ENCODE measurements around the gene PIM3. TPM values are rescaled to one million over a fixed set of nuclear protein-coding genes. Genes with fewer than 3 reads are reported as not detected.
A peak's percentile ranks its signal among the peaks of the same experiment; 100 is the strongest.
"Not testable (repeated sequence)": the region's sequence is repeated elsewhere in the genome, so short reads cannot be mapped to it uniquely, and the experiment has no call there.

PIM3 gene
- total RNA-seq, 1 donor from 2014 or later = 11.6 TPM

GRCh38 chr22:49966774-49967705, 6.5 kb downstream of the PIM3 start:
- peak; percentile 50 for DNase-seq (ENCODE audit: low spot score)

GRCh38 chr22:49967706-49968208, 7.2 kb downstream of the PIM3 start:
- no peak for DNase-seq (ENCODE audit: low spot score)

DNA sequence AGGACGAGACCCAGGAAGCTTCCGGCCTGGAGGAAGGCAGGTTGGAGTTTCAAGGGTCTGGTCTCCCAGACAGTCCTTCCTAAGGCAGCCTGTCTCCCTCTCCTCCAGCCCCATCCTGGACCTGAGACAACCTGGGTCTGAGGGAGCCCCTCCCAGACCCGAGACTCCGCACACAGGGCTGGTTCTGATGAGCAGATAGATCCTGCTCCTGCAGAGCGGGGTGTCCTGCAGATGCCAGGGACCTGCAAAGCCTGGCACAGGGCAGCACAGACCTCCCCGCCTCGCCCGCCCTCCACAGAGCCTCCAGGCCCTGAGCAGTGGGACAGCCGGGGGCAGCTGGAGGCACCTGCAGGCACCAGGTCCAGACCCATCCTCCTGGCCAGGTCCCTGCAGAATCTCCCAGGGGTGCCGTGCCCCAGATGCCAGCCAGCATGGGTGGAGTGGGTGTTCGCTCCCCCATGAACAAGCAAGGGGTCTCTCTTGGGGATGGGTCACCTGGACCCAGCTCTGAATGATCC, 7.8 kb downstream of the PIM3 start:
- DNase-seq (ENCODE audit: low spot score) = no peak

- DNase-seq (ENCODE audit: low spot score) = no peak
Measured at GRCh38 chr22:49968831-49969661, 8.5 kb downstream of the PIM3 start.

DNA sequence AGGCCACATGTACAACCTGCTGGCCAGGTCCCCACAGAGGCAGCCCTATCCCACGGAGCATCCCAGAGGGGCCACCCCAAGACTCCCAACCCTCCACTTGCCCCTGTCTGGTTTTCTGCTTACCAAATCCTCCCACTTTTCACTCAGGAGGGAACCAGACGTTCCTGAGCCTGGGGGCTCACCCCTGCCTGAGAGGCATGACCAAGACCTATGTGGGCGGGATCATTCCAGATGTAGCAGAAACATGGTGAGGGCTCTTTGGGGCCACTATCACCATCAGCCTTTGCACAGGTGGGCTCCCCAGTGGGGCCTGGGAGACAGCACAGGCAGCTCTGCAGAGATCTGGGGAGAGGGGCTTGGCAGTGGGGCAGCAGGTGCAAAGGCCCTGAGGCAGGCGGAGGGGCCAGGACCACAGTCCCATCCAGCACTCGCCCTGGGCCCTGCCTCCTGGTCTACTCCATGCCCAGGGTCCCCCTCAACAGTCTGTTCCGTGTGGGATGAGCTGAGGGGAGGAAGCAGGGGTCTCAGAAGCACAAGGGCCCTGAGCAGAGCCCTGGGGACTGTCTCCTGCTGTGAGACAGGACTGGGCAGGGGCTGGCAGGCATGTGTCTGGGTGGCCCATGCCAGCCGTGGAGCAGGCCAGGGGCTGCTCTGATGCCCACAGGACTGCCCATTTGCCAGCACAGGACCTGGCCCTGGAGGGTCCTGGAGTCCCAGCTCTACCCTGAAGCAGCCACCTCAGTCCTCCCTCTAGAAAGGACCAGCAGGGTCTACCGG, 9.4 kb downstream of the PIM3 start:
- DNase-seq (ENCODE audit: low spot score) = no peak

GRCh38 chr22:49970528-49971231, 10.1 kb downstream of the PIM3 start:
- DNase-seq (ENCODE audit: low spot score) = peak; percentile 91

GRCh38 chr22:49971232-49972162, 10.9 kb downstream of the PIM3 start:
- peak; percentile 44 for DNase-seq (ENCODE audit: low spot score)

GRCh38 chr22:49972163-49973017, 11.8 kb downstream of the PIM3 start:
- DNase-seq (ENCODE audit: low spot score) = no peak

DNA sequence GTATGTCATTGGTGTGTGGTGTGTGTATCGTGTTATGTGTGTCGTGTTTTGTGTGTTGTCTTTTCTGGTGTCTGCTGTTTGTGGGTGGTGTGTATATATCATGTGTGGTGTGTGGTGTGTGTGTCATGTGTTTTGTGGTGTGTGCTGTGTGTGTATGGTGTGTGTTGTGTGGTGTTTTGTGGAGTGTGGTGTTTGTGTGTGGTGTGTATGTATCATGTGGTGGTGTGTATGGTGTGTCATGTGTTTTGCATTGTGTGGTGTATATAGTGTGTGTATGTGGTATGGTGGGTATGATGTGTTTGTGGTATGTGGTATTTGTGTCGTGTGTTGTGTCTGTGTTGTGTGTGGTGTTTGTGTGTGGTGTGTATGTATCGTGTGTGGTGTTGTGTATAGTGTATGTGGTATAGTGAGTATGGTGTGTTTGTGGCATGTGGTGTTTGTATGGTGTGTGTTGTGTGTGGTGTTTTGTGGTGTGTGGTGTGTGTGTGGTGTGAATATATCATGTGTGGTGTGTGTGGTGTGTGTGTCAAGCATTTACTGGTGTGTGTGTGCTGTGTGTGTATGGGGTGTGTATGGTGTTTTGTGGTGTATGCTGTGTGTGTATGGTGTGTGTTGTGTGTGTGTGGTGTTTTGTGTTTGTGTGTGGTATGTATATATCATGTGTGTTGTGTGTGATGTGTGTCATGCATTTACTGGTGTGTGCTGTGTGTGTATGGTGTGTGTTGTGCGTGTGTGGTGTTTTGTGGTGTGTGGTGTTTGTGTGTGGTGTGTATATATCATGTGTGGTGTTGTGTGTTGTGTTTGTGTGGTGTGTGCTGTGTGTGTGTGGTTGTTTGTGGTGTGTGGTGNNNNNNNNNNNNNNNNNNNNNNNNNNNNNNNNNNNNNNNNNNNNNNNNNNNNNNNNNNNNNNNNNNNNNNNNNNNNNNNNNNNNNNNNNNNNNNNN, 12.7 kb downstream of the PIM3 start:
- no peak for DNase-seq (ENCODE audit: low spot score)

DNA sequence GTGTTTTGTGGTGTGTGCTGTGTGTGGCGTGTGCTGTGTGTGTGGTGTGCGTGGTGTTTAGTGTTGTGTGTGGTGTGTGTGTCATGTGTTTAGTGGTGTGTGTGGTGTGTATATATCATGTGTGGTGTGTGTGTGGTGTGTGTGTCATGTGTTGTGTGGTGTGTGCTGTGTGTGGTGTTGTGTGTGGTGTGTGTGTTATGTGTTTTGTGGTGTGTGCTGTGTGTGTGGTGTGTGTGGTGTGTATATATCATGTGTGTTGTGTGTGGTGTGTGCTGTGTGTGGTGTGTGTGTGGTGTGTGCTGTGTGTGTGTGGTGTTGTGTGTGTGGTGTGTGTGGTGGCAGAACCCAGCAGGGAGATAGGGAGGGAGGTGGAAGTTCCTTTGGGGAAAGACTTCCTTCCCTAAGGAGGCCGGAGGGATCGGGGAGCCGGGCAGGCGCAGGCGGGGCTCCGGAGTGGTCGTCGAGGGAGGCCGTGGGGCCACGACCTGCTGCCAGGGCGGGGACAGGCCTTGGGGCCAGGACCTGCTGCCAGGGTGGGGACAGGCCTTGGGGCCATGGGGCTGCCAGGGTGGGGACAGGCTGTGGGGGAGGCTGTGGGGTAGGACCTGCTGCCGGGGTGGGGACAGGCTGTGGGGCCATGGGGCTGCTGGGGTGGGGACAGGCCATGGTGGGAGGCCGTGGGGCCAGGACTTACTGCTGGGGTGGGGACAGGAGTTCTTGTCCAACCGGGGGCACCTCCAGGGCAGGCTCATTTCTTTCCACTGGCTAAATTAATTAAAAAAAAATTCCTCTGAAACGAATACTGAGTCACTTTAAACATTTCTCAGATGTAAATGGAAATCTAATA, 15.2 kb downstream of the PIM3 start:
- no peak for DNase-seq (ENCODE audit: low spot score)

- no peak for DNase-seq (ENCODE audit: low spot score)
Measured at GRCh38 chr22:49976439-49977175, 16.0 kb downstream of the PIM3 start.

DNA sequence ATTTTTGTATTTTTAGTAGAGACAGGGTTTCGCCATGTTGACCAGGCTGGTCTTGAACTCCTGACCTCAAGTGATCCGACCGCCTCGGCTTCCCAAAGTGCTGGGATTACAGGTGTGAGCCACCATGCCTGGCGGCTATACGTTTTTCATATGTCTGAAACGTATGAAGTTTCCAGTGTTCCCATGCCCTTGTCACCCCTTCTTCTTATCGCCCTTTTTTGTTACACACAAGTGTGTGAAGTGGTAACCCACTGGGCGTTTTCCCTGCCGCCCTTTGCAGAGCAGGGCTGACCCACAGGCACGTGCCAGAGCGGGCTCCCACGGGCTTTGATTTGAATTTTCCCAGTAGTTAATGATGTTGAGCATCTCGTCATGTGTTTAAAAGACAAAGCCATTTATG, 17.0 kb downstream of the PIM3 start:
- DNase-seq (ENCODE audit: low spot score) = no peak

GRCh38 chr22:49979587-49980264, 19.2 kb downstream of the PIM3 start:
- no peak for DNase-seq (ENCODE audit: low spot score)

GRCh38 chr22:49981799-49982198, 21.2 kb downstream of the PIM3 start:
- DNase-seq (ENCODE audit: low spot score) = not testable (repeated sequence)
